GM21526 (cell line): ENCODE measurements around the gene IL4I1.
A peak's percentile ranks its signal among the peaks of the same experiment; 100 is the strongest.

Experiments
- ATAC-seq: cut with Tn5 transposase; IDR thresholded peaks from one replicate; pipeline ENCODE4 v1.9.1; 2021; ENCODE audit warnings: moderate library complexity; ENCODE audit not compliant: unreplicated experiment, low FRiP score

IL4I1 gene

DNA sequence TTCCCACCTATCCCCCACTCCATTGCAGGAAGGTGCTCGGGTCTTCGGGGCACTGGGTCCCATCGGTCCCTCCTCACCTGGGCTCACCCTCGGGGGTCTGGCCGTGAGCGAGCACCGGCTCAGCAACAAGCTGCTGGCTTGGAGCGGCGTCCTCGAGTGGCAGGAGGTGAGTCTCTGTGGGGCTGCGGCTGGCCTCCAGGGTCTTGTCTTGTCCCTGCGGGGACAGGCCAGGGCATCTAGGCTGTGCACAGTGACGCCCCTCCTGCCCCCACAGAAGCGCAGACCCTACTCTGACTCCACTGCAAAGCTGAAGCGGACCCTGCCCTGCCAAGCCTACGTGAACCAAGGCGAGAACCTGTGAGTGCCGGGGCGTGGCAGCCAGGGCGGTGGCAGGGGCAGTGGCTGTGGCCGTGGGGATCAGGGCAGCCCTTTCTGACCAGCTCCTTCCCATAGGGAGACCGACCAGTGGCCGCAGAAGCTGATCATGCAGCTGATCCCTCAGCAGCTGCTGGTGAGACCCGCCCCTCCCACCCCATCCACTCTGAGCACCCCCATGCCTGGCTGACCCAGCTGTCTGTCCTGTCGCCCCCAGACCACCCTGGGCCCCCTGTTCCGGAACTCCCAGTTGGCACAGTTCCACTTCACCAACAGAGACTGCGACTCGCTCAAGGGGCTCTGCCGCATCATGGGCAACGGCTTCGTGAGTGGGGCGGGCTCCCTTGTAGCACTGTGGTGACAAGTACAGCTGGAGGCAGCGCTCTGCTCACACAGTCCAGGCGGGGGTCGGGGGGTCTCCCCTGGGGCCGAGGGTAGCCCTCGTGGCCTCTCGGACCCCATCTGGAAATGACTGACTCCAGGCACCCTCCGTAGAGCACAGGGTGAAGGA lies 42.1 kb downstream of the IL4I1 start:
- no peak for ATAC-seq

DNA sequence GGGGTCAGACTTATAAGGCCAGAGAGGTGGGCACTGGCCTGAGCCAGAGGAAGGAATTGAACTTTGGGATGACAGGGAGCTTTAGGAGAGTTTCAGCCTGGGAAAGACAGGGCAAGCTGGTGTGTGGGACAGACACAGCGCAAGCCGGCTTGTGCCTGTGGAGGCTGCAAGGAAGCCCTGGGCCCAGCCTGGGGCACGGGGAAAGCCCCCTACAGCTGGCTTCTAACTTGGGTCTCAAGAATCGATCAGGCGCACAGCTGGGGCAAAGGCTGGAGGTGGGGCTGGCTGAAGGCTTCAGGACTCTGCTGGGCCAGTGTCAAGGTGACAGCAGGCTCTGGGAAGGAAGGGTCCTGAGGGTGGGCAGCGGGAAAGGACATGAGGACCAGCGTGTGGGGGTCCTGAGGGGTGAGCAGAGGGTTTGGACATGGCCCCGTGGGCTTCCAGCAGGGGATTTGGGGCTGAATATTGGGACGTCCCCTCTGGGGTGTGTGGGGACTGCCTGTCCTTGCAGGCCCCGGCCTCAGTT lies 42.8 kb downstream of the IL4I1 start:
- no peak for ATAC-seq

DNA sequence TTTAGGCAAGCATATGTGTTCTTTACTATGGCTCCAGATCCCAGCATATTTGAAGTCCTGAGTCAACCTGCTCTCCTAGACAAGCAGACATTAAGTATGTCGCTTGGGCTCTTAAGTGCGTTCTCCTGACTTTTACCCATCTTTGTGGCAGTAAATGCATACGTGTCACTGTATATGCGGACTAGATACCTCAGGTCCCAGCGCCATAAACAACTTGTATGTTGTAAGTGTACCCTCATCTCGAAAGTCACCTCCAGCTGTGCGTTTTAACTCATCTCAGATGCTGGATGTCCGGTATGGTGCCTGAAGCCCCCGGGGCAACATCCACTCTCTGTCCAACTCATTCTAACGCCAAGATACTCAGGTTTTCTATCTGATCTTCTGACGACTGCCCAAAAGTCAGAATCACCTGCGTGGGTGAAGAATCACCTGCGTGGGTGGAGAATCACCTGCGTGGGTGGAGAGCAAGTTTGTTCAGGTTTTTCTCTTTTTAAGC lies 44.0 kb downstream of the IL4I1 start:
- ATAC-seq, result no peak

DNA sequence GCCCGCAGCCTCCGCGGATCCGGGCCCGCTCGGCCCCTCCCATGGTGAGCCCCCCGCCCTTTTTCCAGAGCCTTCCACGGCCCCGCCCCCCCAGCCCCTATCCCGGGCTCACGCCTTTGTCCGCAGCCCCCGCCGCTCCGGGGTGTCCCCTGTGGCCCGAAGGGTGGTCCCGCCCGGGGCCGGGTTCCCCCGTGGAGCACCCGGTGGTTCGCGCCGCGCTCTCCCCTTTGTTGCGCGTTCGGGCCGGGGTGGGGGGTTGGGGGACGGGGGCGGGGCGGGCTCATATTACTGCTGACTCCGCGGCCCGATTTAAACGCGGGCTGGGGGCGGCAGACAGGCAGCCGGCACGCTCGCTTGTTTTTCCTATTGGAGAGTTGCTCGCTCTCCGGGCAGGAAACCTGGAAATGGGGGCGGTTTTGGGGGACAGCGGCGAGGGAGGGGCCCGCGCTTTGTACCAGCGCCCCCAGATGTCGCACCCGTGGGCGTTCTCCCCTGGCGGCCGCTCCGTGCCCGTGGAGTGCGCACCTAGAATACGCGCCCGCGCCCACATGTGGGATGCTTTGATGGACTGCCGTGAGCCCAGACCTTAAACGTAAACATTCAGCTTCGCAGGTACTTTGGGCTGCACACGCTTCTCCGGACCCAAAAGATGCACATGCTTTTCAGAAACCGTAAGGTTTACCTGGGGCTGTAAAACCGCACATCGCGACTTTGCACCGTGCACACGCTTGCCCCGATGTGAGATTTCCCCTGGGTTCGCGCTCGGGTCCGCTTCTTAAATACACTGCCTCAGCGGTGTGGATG lies 45.0 kb downstream of the IL4I1 start:
- ATAC-seq, result no peak

DNA sequence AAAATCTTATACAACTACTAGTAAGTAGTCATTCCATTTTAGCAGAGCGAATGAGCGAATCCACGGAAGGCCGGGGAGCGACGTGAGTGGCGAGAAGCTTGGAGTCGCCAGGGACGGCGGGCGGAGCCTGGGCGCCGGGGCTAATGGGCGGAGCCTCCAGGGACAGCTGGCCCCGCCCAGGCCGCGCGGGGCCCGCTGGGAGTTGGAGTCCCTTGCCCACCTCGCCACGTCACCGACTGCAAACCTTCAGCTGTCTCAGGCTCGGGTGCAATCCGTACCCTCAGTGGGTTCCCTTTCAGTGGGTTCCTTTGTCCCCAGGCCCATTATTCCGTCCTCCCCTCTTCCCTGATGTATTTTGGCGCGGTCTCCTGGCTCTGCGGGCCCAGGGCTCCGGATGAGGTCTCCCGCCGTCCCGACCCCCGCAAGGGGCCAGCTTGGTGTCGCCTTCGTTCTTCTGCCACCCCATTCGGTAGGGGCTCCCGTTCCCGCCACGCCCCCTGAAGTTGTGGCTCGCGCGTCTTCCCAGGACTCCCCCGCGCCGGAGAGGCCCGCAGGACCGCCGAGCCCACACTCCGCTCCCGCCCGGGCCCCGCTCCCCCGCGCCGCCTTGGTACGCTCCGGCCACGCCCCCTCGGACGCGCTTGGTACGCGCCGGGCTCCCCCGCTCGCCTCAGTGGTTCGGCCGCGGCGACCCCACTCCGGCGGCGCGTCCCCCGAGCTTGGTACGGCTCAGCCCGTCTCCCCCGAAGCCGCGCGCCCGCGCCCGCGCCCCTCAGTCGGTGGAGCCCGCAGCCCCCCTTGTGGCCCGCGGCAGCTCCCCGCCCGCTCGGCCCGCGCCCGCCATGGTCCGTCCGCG lies 46.0 kb downstream of the IL4I1 start, which contains the start of gene PTOV1:
Gene PTOV1, plus strand, starts transcription at position 673 of the 856 bp plus-strand sequence.
- peak; percentile 59 for ATAC-seq

DNA sequence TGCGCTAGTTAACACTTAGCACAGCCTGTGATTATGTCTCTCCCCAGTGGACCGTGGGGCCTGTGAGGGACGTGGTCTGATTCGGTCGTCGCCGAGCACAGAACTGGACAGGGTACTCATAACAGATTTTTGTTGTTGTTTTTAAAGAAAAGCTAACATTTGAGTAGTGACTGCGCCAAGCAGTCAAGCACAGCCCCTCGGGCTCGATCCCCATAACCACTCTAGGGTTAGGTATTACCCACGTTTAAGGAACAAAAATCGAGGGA lies 46.5 kb downstream of the IL4I1 start:
- no peak for ATAC-seq

DNA sequence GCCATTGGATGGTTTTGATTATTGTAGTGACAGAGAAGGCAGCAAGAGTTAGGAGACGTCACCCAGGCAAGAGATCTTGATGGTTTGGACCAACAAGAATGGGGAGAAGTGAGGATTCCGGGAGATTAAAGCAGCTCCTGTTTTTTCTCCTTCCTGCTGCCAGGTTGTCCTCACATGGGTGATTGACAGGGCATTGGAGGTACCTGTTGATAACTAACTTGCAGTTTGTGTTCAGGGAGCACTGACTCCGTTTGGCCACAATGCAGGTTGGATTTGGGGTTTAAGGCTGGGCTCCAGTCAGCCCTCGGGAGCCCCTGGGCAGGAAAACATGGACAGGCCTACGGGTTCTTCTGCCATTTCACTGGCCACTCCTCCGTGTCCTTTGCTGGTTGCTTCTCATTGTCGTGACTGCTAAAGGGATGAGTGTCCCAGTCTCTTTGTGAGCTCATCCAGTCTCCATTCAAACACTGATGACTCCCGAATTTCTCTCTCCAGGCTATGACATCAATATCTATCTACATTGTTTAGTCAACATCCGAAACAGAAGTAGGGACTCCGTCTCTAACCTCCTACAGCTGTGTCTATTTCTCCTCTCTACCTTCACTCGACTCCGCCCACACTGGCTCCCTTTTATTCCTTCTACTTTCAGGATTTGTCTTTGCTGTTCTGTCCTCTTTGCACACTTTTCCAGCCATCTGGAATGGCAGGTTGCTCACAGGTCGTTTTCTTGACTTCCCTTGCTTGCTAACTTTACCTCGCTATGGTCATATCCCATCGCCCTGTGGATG lies 47.1 kb downstream of the IL4I1 start:
- ATAC-seq, result no peak

DNA sequence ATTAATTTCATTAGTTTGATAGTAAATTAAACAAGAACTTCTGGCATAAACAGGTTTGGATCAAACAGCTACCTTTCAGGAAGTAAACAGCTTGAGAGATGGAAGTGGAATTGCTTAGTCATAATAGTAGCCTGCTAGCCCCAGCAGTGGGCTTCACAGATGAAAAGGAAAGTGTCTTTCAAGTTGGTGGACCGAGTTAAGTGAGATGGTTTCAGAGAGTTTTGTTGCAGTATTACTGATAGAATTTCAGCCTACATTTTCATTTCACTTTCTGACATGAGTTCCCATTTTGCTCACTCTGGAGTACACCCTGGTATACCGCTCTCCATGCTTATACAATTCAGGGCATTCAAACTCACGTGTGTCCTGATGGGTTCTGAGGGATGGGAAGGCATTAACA lies 47.7 kb downstream of the IL4I1 start:
- ATAC-seq, result no peak

DNA sequence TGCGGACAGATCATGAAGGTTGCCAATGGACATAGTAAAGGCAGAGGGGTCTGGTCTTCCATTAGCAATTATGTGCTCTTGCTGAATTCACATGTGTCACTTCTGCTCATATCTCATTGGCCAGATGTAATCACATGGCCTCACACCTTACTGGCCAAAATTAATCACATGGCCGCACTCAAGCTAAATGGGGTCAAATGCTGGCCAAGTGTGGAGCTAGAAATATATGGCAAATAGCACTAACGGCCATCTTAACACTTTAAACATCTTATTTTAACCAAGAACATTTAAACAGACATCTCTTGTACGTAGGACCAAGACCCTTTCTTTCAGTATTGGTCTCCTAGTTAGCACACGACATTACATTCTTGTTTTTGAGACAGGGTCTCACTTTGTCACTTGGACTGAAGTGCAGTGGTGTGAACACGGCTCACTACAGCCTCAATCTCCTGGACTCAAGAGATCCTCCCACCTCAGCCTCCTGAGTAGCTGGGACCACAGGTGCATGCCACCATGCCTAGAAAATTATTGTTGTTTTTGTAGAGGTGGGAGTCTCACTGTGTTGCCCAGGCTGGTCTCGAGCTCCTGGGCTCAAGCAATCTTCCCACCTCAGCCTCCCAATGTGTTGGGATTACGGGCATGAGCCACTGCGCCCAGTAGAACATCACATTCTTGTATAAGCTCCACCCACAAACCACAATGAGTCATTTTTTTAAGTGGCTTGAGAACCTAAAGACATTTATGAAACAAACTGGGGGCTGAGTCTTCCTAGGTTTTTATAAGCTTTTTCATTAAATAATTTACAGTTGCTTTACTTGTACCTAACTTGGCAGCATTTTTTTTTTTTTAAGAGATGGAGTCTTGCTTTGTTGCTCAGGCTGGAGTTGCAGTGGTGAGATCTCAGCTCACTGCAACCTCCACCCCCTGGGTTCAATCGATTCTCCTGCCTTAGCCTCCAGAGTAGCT lies 48.7 kb downstream of the IL4I1 start:
- no peak for ATAC-seq

DNA sequence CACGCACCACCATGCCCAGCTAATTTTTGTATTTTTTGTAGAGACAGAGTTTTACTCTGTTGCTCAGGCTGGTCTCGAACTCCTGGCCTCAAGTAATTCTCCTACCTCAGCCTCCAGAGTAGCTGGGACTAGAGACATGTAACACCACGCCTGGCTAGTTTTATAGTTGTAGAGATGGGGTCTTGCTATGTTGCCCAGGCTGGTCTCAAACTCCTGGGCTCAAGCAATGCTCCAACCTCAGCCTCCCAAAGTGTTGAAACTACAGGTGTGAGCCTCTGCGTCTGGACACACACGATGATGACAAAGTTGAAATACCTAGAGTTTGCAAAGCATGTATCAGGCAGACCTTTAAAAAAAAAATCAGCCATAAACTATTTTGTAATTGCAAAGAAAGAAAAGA lies 50.3 kb downstream of the IL4I1 start:
- no peak for ATAC-seq

DNA sequence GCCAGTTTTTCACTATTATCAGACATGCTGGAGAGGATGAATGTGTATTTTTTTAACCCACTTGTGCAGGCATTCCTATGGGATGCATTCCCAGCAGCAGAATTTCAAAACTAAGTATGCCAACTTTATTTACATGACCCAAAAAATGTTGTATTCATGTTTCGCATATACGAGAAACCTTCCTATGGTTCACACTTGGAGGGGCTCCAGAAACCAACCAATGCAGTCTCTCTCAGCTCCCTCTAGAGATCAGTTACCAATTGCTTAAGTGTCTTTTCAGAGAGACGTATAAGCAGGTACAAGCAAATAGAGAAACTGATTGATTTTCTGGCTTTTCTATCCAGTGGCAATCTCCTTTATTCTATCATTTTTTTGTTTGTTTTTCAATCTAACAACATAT lies 51.3 kb downstream of the IL4I1 start:
- no peak for ATAC-seq

DNA sequence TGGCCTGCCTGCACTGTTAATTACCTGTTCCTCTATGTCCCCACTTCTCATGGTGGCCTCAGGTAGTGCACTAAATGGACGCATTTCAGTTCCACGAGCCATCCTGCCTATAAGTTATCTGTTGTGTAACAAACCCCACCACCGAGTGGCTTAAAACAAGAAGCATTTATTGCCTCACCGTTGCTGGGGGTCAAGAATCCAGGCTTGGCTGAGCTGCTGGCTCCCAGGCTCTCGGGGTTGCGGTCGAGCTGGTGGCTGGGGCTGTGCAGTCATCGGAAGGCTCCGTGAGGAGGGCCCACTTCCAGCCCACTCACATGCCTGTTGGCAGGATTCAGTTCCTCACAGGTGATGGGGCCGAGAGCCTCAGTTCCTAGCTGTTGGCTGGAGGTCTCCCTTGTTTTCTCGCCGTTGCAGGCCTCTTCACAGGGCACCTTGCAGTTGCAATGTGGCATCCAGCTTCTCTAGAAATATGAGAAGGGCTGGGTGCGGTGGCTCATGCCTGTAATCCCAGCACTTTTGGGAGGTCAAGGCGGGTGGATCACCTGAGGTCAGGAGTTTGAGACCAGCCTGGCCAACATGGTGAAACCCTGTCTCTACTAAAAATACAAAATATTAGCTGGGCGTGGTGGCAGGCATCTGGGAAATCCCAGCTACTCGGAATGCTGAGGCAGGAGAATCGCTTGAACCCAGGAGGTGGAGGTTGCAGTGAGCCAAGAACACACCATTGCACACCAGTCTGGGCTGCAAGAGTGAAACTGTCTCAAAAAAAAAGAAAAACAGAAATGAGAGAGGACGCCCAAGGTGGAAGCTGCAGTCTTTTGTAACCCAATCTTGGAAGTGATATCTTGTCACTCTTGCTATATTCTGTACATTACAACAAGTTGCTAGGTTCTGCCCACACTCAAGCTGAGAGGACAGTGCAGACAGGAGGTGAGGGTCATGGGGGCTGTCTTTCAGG lies 52.3 kb downstream of the IL4I1 start:
- no peak for ATAC-seq

DNA sequence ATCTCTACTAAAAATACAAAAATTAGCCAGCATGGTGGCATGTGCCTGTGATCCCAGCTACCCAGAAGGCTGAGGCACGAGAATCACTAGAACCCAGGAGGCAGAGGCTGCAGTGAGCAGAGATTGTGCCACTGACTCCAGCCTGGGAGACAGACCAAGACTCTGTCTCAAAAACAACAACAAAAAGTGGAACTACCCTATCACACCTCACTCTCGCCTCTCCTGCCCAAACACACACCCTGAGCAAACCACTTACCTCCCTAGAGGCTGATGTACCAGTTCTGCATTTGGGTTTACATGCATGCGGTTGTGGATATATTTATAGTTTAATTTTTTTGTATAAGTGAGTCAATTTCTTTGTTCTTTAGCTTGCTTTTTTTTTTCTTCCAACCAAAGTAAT lies 53.4 kb downstream of the IL4I1 start:
- ATAC-seq, result no peak

DNA sequence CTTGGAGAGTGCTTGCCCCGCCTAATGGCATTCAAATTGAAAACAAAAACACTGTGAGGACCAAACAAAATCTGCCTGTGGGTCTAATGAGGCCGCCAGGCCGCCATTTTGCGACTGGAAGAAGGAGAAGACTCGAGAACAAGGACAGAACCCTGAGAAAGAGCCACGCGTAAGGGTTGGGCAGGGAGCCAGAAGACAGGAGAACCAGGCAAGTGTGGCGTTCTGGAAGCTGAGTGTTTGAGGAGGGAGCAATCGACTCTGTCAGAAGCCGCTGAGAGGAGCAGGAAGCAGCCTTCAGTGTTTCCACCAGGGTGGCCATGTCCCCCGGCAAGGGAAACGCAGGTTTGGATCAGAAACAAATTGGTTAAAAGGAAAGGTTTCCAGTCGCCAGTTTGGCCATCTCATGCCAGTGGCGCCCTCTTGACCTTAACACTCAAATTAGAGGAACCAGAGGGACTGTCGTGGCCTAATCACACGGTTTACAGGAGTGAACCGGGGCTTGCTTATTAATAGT lies 55.9 kb downstream of the IL4I1 start:
- ATAC-seq, result no peak

DNA sequence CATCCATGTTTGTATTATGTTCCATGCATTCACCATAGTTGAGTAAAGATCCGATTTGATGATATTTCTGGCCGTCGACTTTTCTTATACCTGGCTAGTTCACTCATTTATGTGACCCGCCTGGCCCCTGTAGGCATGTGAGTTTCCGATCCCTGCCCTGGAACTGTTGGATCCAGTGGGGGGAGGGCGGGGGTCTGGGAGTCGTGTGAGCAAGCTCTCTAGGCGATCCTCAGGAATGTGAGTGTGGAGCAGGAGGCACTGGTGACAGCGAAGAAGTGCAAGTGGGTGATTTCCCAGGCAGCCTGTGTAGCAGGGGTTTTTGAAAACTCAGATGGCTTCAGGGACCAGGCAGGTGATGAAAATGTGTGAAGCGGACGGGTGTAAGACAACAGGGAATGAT lies 56.4 kb downstream of the IL4I1 start:
- no peak for ATAC-seq

DNA sequence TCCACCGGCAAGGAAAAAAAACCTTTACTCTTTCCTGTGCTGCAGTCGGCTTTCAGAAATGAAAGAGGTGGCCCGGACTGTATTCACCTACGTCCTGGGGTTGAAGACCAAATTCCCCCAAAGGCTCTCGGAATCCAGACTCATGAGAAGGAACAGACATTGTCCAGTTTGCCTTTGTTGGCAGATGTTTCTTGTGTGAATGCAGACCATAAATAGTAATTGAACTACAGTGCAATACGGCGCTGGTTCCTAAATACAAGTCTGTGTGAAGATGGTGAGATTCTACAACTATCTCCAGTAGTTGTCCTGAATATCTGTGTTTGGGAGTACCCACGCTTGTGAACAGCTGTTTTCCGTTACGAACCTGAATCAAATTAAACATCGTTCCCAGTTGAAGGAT lies 57.0 kb downstream of the IL4I1 start:
- no peak for ATAC-seq
